ENCODE results near the gene CFAP100.
A peak's percentile ranks its signal among the peaks of the same experiment; 100 is the strongest.

Gene CFAP100

GRCh38 chr3:126361211-126361610, 33.5 kb upstream of the CFAP100 start:
- no peak overlapping the region for H4K91ac ChIP-seq (ENCODE audit: low read depth, low read length, poor library complexity)
- H2BK12ac ChIP-seq (ENCODE audit: low read length): no peak overlapping the region
- H3K36me3 ChIP-seq (replicated peaks in 1 of 2; ENCODE audit: control insufficient read depth in 2 of 2, insufficient read depth in 2 of 2, low read length in 2 of 2): no peaks in the 10 kb centered on the region
- H3K14ac ChIP-seq (ENCODE audit: low read length): no peak overlapping the region
- no peak overlapping the region for H2BK5ac ChIP-seq (ENCODE audit: low read length)
- no peak overlapping the region for H3K9ac ChIP-seq (ENCODE audit: low read depth, low read length, poor library complexity)
- no peak overlapping the region for H3K4me2 ChIP-seq (ENCODE audit: insufficient read depth, low read length, poor library complexity, severe bottlenecking)
- peaks cover 4 to 13% of the 10 kb centered on the region in 2 donors for H3K9me3 ChIP-seq (replicated peaks in 1 of 2; ENCODE audit: control insufficient read depth in 2 of 2, insufficient read depth in 1 of 2, low read depth in 1 of 2, low read length in 2 of 2)
- peaks cover 4 to 9% of the 10 kb centered on the region in 2 donors for H3K4me1 ChIP-seq (ENCODE audit: control insufficient read depth in 2 of 2, insufficient read depth in 1 of 2, low read depth in 1 of 2, low read length in 2 of 2)
- peaks cover 0 to 60% (median 9%) of the 10 kb centered on the region in 3 experiments for H3K27me3 ChIP-seq (ENCODE audit: control insufficient read depth in 3 of 3, insufficient read depth in 3 of 3, low read depth in 1 of 3, low read length in 3 of 3)
- H3K79me1 ChIP-seq (ENCODE audit: low read depth, low read length): no peaks in the 10 kb centered on the region
- H2AFZ ChIP-seq (ENCODE audit: low read length): no peak overlapping the region
- no peak overlapping the region for H3K4me3 ChIP-seq (ENCODE audit: low read length in 2 of 2)
- peak overlapping the region; percentile 11 for H3K23ac ChIP-seq (ENCODE audit: low read depth, low read length, poor library complexity)
- no peak overlapping the region for H2BK15ac ChIP-seq (ENCODE audit: low read length)
- no peak overlapping the region for H3K4ac ChIP-seq (ENCODE audit: low read length)
- no peak overlapping the region for H2BK120ac ChIP-seq (ENCODE audit: low read depth, low read length)
- no CpG with 5 or more reads among the region's 9 CpGs for WGBS, 2 donors (ENCODE audit: extremely low coverage in 2 of 2, insufficient read length in 2 of 2, insufficient replicate concordance in 1 of 2)
- peak overlapping the region; percentile 55 for H3K18ac ChIP-seq (ENCODE audit: low read length)
- H4K8ac ChIP-seq (ENCODE audit: low read depth, low read length): no peak overlapping the region
- no peak overlapping the region for H3K27ac ChIP-seq (replicated peaks; ENCODE audit: low read length)
- no peak for DNase-seq (ENCODE audit: low spot score)
- H2AK5ac ChIP-seq (ENCODE audit: low read depth, low read length): peak overlapping the region; percentile 41

GRCh38 chr3:126364130-126364695, 30.5 kb upstream of the CFAP100 start:
- Histone ChIP-seq H3K9me3 (replicated peaks in 1 of 2; ENCODE audit: control insufficient read depth in 2 of 2, insufficient read depth in 1 of 2, low read depth in 1 of 2, low read length in 2 of 2) (peaks cover 0 to 5% of the 10 kb centered on the region in 2 donors), H4K8ac (ENCODE audit: low read depth, low read length) (no peak overlapping the region), H3K36me3 (replicated peaks in 1 of 2; ENCODE audit: control insufficient read depth in 2 of 2, insufficient read depth in 2 of 2, low read length in 2 of 2) (no peaks in the 10 kb centered on the region), H3K4me3 (ENCODE audit: low read length in 2 of 2) (peak overlapping the region in 1 of 2 donors; percentile 46), H3K4me1 (ENCODE audit: control insufficient read depth in 2 of 2, insufficient read depth in 1 of 2, low read depth in 1 of 2, low read length in 2 of 2) (no peaks in the 10 kb centered on the region), H3K18ac (ENCODE audit: low read length) (no peak overlapping the region), H2BK15ac (ENCODE audit: low read length) (no peak overlapping the region), H3K4me2 (ENCODE audit: insufficient read depth, low read length, poor library complexity, severe bottlenecking) (no peak overlapping the region), H3K4ac (ENCODE audit: low read length) (no peak overlapping the region), H2AK5ac (ENCODE audit: low read depth, low read length) (peak overlapping the region; percentile 68), H3K27me3 (ENCODE audit: control insufficient read depth in 3 of 3, insufficient read depth in 3 of 3, low read depth in 1 of 3, low read length in 3 of 3) (peaks cover 0 to 50% (median 0%) of the 10 kb centered on the region in 3 experiments), H4K91ac (ENCODE audit: low read depth, low read length, poor library complexity) (no peak overlapping the region), H3K27ac (replicated peaks; ENCODE audit: low read length) (no peak overlapping the region), H3K14ac (ENCODE audit: low read length) (no peak overlapping the region), H2BK5ac (ENCODE audit: low read length) (no peak overlapping the region), H2BK120ac (ENCODE audit: low read depth, low read length) (no peak overlapping the region), H3K23ac (ENCODE audit: low read depth, low read length, poor library complexity) (peak overlapping the region; percentile 59), H3K9ac (ENCODE audit: low read depth, low read length, poor library complexity) (peak overlapping the region; percentile 30), H2AFZ (ENCODE audit: low read length) (no peak overlapping the region), H3K79me1 (ENCODE audit: low read depth, low read length) (no peaks in the 10 kb centered on the region), H2BK12ac (ENCODE audit: low read length) (no peak overlapping the region)
- no CpG with 5 or more reads among the region's 9 CpGs for WGBS, 2 donors (ENCODE audit: extremely low coverage in 2 of 2, insufficient read length in 2 of 2, insufficient replicate concordance in 1 of 2)
- DNase-seq (ENCODE audit: low spot score): no peak

- H3K27me3 ChIP-seq (ENCODE audit: control insufficient read depth in 3 of 3, insufficient read depth in 3 of 3, low read depth in 1 of 3, low read length in 3 of 3): peaks cover 0 to 44% (median 0%) of the 10 kb centered on the region in 3 experiments
- no CpG with 5 or more reads among the region's 5 CpGs for WGBS, 2 donors (ENCODE audit: extremely low coverage in 2 of 2, insufficient read length in 2 of 2, insufficient replicate concordance in 1 of 2)
- no peak overlapping the region for H3K4ac ChIP-seq (ENCODE audit: low read length)
- peak overlapping the region; percentile 24 for H3K18ac ChIP-seq (ENCODE audit: low read length)
- H3K36me3 ChIP-seq (replicated peaks in 1 of 2; ENCODE audit: control insufficient read depth in 2 of 2, insufficient read depth in 2 of 2, low read length in 2 of 2): no peaks in the 10 kb centered on the region
- no peak overlapping the region for H3K4me3 ChIP-seq (ENCODE audit: low read length in 2 of 2)
- H3K23ac ChIP-seq (ENCODE audit: low read depth, low read length, poor library complexity): peak overlapping the region; percentile 20
- no peak overlapping the region for H3K4me2 ChIP-seq (ENCODE audit: insufficient read depth, low read length, poor library complexity, severe bottlenecking)
- H2AFZ ChIP-seq (ENCODE audit: low read length): no peak overlapping the region
- no peak overlapping the region for H4K8ac ChIP-seq (ENCODE audit: low read depth, low read length)
- no peak overlapping the region for H2BK15ac ChIP-seq (ENCODE audit: low read length)
- H3K4me1 ChIP-seq (ENCODE audit: control insufficient read depth in 2 of 2, insufficient read depth in 1 of 2, low read depth in 1 of 2, low read length in 2 of 2): no peaks in the 10 kb centered on the region
- no peaks in the 10 kb centered on the region for H3K79me1 ChIP-seq (ENCODE audit: low read depth, low read length)
- H2BK5ac ChIP-seq (ENCODE audit: low read length): no peak overlapping the region
- no peak overlapping the region for H2BK12ac ChIP-seq (ENCODE audit: low read length)
- peak overlapping the region; percentile 28 for H2AK5ac ChIP-seq (ENCODE audit: low read depth, low read length)
- no peak for DNase-seq (ENCODE audit: low spot score)
- no peak overlapping the region for H3K14ac ChIP-seq (ENCODE audit: low read length)
- H3K9ac ChIP-seq (ENCODE audit: low read depth, low read length, poor library complexity): no peak overlapping the region
- H2BK120ac ChIP-seq (ENCODE audit: low read depth, low read length): no peak overlapping the region
- H4K91ac ChIP-seq (ENCODE audit: low read depth, low read length, poor library complexity): no peak overlapping the region
- H3K9me3 ChIP-seq (replicated peaks in 1 of 2; ENCODE audit: control insufficient read depth in 2 of 2, insufficient read depth in 1 of 2, low read depth in 1 of 2, low read length in 2 of 2): no peaks in the 10 kb centered on the region
- H3K27ac ChIP-seq (replicated peaks; ENCODE audit: low read length): no peak overlapping the region
Measured at GRCh38 chr3:126364731-126365301, 29.9 kb upstream of the CFAP100 start.

GRCh38 chr3:126365351-126366277, 29.1 kb upstream of the CFAP100 start:
- Histone ChIP-seq H2BK5ac (ENCODE audit: low read length) (no peak overlapping the region), H3K79me1 (ENCODE audit: low read depth, low read length) (no peaks in the 10 kb centered on the region), H2AFZ (ENCODE audit: low read length) (no peak overlapping the region), H3K18ac (ENCODE audit: low read length) (peak overlapping the region; percentile 72), H4K91ac (ENCODE audit: low read depth, low read length, poor library complexity) (no peak overlapping the region), H3K14ac (ENCODE audit: low read length) (peak overlapping the region; percentile 4), H3K9ac (ENCODE audit: low read depth, low read length, poor library complexity) (no peak overlapping the region), H3K4me3 (ENCODE audit: low read length in 2 of 2) (no peak overlapping the region), H3K4ac (ENCODE audit: low read length) (no peak overlapping the region), H3K4me1 (ENCODE audit: control insufficient read depth in 2 of 2, insufficient read depth in 1 of 2, low read depth in 1 of 2, low read length in 2 of 2) (no peaks in the 10 kb centered on the region), H2BK15ac (ENCODE audit: low read length) (no peak overlapping the region), H3K23ac (ENCODE audit: low read depth, low read length, poor library complexity) (peak overlapping the region; percentile 44), H3K9me3 (replicated peaks in 1 of 2; ENCODE audit: control insufficient read depth in 2 of 2, insufficient read depth in 1 of 2, low read depth in 1 of 2, low read length in 2 of 2) (no peaks in the 10 kb centered on the region), H3K4me2 (ENCODE audit: insufficient read depth, low read length, poor library complexity, severe bottlenecking) (no peak overlapping the region), H3K27ac (replicated peaks; ENCODE audit: low read length) (no peak overlapping the region), H4K8ac (ENCODE audit: low read depth, low read length) (no peak overlapping the region), H3K27me3 (ENCODE audit: control insufficient read depth in 3 of 3, insufficient read depth in 3 of 3, low read depth in 1 of 3, low read length in 3 of 3) (peaks cover 0 to 40% (median 0%) of the 10 kb centered on the region in 3 experiments), H2BK120ac (ENCODE audit: low read depth, low read length) (no peak overlapping the region), H3K36me3 (replicated peaks in 1 of 2; ENCODE audit: control insufficient read depth in 2 of 2, insufficient read depth in 2 of 2, low read length in 2 of 2) (no peaks in the 10 kb centered on the region), H2AK5ac (ENCODE audit: low read depth, low read length) (peak overlapping the region; percentile 28), H2BK12ac (ENCODE audit: low read length) (no peak overlapping the region)
- no peak for DNase-seq (ENCODE audit: low spot score)
- WGBS, 2 donors (ENCODE audit: extremely low coverage in 2 of 2, insufficient read length in 2 of 2, insufficient replicate concordance in 1 of 2): no CpG with 5 or more reads among the region's 11 CpGs
